Activated CD8-positive, alpha-beta memory T cell treated with anti-CD3 and anti-CD28 coated beads, Interleukin-2, amount 10 ng/mL, durations not matched to agents 7 days and 5 days (primary cell): Measurements from ENCODE around the gene MRPL9. TPM values are rescaled to one million over a fixed set of nuclear protein-coding genes. Genes with fewer than 3 reads are reported as not detected.

Source experiments
- ATAC-seq: fragments of 150-1000 bp; cut with Tn5 transposase; one replicate; pipeline ENCODE4 v1.10.0; 2021; ENCODE audit warnings: moderate library complexity
- CTCF ChIA-PET: fragments of 350-600 bp; sonication (Branson Sonifier 250); formaldehyde crosslinking; loops from one replicate; lab custom pipeline; 2021; ENCODE audit warnings: antibody characterized with exemption; lab: Charles Lee
- DNase-seq: peaks from one replicate; pipeline ENCODE4 v3.0.0-alpha.2; 2020
- H3K27ac Mint-ChIP-seq: one replicate; pipeline ENCODE4 v1.8.0; 2021; ENCODE audit warnings: mild to moderate bottlenecking, mixed read lengths
- H3K27me3 Mint-ChIP-seq: one replicate; pipeline ENCODE4 v1.8.0; 2021; ENCODE audit warnings: mixed read lengths
- H3K36me3 Mint-ChIP-seq: one replicate; pipeline ENCODE4 v1.8.0; 2021; ENCODE audit warnings: mild to moderate bottlenecking, mixed read lengths
- H3K4me1 Mint-ChIP-seq: one replicate; pipeline ENCODE4 v1.8.0; 2021; ENCODE audit warnings: mixed read lengths
- H3K4me3 Mint-ChIP-seq: one replicate; pipeline ENCODE4 v1.8.0; 2021; ENCODE audit warnings: mild to moderate bottlenecking, moderate library complexity, mixed read lengths
- H3K9me3 Mint-ChIP-seq: one replicate; pipeline ENCODE4 v1.8.0; 2022; ENCODE audit warnings: low read depth, mixed read lengths
- total RNA-seq, 2 experiments: library from RNA; stranded (reverse); gene quantifications; one replicate each; pipeline ENCODE4 v1.2.3, GENCODE V29; 2021

Gene MRPL9
- total RNA-seq, 2 experiments from 2014 or later: 111 to 127 TPM

DNA sequence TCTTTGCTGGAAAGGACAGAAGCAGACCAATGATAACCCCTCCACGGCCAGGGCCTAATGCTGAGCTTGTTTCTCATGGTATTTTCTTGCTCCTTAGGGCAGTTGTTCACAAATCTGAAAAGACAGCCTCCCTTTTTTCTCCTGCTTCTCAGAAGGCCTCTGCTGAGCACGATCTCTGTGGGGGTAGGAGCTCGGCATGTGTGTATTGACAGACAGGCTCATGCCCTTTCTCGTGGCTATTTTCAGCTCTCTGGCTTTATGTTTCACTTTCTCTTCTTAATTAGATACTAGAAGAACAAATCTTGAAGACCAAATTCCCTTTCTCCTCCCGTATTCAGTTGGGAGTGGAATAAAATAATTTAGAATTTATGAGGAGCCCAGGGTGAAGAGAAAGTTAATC is 42.7 kb downstream of the MRPL9 start:
- DNase-seq (no peak), ATAC-seq (no peak)
- H3K27ac Mint-ChIP-seq: no peak overlapping the region
- H3K9me3 Mint-ChIP-seq: no peaks in the 10 kb centered on the region
- peak overlapping the region; percentile 55 for H3K4me3 Mint-ChIP-seq
- H3K4me1 Mint-ChIP-seq: peaks cover 24% of the 10 kb centered on the region
- CTCF ChIA-PET: interaction anchor here (0.8 to 1.7 kb wide), 7 partner anchors 9 to 281 kb away, joined by 3 to 4 read pairs (median 3); no protein-coding TSS in a partner anchor
- no peaks in the 10 kb centered on the region for H3K36me3 Mint-ChIP-seq
- peaks cover 82% of the 10 kb centered on the region for H3K27me3 Mint-ChIP-seq

DNA sequence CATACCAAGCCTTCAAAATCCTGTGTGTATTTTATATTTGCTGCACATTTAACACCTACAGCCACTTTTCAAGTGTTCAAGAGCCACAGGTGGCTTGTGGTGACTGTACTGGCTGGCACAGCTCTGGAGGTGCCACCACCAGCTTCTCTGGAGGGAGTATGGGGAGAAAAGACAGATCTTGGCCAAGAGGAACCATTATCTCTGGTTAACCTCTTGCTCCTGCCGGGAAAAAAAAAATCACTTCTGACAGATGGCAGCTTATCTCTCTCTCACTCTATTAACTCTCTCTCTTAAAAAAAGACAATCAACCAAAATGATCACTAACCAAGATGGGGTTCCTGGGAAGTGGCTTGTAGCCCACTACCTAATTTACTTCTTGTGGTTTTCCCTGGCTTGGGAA is 43.2 kb downstream of the MRPL9 start:
- H3K27me3 Mint-ChIP-seq: peaks cover 82% of the 10 kb centered on the region
- ATAC-seq (no peak), DNase-seq (no peak)
- H3K4me3 Mint-ChIP-seq: peak overlapping the region; percentile 55
- peaks cover 24% of the 10 kb centered on the region for H3K4me1 Mint-ChIP-seq
- H3K36me3 Mint-ChIP-seq: no peaks in the 10 kb centered on the region
- no peak overlapping the region for H3K27ac Mint-ChIP-seq
- CTCF ChIA-PET: interaction anchor here (1.0 to 1.7 kb wide), 4 partner anchors 9 to 281 kb away, joined by 3 read pairs; no protein-coding TSS in a partner anchor
- no peaks in the 10 kb centered on the region for H3K9me3 Mint-ChIP-seq

- CTCF ChIA-PET: no interaction called here
- peaks cover 24% of the 10 kb centered on the region for H3K4me1 Mint-ChIP-seq
- no peak for ATAC-seq
Measured at GRCh38 chr1:151718666-151719065, 44.6 kb downstream of the MRPL9 start.

GRCh38 chr1:151718011-151718431 is 45.3 kb downstream of the MRPL9 start:
- Mint-ChIP-seq H3K4me1 (peaks cover 24% of the 10 kb centered on the region), H3K27ac (no peak overlapping the region), H3K27me3 (peaks cover 77% of the 10 kb centered on the region), H3K9me3 (no peaks in the 10 kb centered on the region), H3K36me3 (no peaks in the 10 kb centered on the region), H3K4me3 (no peak overlapping the region)
- ATAC-seq (no peak), DNase-seq (no peak)
- CTCF ChIA-PET: interaction anchor here (1.0 to 2.5 kb wide), 5 partner anchors 16 to 183 kb away, joined by 3 to 9 read pairs (median 3); partner anchors contain the start of gene C2CD4D

More at GRCh38 chr1:151718666-151719065, 44.6 kb downstream of the MRPL9 start:
- Mint-ChIP-seq H3K9me3 (no peaks in the 10 kb centered on the region), H3K27me3 (peaks cover 77% of the 10 kb centered on the region), H3K4me3 (no peak overlapping the region), H3K27ac (no peak overlapping the region), H3K36me3 (no peaks in the 10 kb centered on the region)
- DNase-seq: no peak

DNA sequence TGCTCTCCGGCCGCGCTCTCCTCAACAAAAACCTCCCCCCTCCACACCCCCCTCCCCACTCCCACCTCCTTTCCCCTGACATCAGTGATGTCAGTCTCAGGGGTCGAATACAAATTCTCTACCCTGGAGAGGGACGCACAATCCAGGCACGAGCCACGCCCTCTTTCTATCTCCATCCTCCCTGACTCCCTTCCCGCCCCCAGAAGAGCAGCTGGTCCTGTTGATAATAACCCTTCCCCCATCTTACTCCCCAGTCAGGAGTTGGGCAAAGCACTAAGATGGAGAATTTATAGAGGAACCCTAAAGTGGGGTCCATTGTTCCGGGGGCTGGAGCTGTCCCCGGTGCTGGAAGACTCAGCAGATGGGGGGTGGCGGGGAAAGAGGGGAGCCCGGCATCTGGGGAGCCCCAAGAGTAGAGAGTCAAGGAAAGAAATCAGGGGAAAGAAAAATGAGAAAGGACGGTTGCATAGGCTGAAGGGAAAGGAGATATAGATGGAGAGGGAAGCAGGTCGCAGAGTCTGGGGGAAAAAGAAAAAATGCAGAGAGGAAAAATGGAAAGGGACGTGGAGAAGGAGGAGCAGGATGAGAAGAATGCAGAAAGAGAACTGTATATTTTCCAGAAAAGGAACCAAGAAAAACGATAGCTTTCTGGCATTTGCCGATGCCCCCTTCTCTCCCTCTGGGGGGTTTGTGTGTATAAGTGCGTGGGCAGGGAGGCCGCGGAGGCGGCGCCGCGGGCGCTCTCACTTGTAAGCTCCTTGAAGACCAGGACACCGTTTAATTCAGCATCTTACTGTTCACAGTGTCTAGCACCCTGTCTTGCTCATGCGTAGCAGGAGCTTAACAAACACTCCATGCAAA is 46.3 kb downstream of the MRPL9 start, which contains the start of gene CELF3:
Gene CELF3 (minus strand): TSS at position 33 of the 861 bp plus-strand sequence. CDS start 783 bp downstream, outside the sequence.
- no peak within 1 kb of the TSS for H3K27ac Mint-ChIP-seq
- H3K27me3 Mint-ChIP-seq: peaks cover 67% of the 10 kb centered on the region
- CTCF ChIA-PET: interaction anchor here (1.0 to 2.5 kb wide), 5 partner anchors 17 to 182 kb away, joined by 3 to 9 read pairs (median 3); partner anchors contain the start of gene C2CD4D
- no peaks in the 10 kb centered on the region for H3K9me3 Mint-ChIP-seq
- no peak within 1 kb of the TSS for H3K4me3 Mint-ChIP-seq
- no peak for ATAC-seq
- H3K36me3 Mint-ChIP-seq: no peaks in the 10 kb centered on the region
- peak; percentile 49 for DNase-seq
- H3K4me1 Mint-ChIP-seq: peaks cover 23% of the 10 kb centered on the region

- Mint-ChIP-seq H3K27ac (no peak overlapping the region), H3K36me3 (no peaks in the 10 kb centered on the region), H3K4me3 (no peak overlapping the region), H3K27me3 (peaks cover 61% of the 10 kb centered on the region), H3K4me1 (peaks cover 17% of the 10 kb centered on the region), H3K9me3 (no peaks in the 10 kb centered on the region)
- CTCF ChIA-PET: interaction anchor here (2.5 kb wide), 1 partner anchor 120 kb away, joined by 9 read pairs; no protein-coding TSS in a partner anchor
- ATAC-seq (no peak), DNase-seq (no peak)
Measured at GRCh38 chr1:151716405-151716762, 46.9 kb downstream of the MRPL9 start.

DNA sequence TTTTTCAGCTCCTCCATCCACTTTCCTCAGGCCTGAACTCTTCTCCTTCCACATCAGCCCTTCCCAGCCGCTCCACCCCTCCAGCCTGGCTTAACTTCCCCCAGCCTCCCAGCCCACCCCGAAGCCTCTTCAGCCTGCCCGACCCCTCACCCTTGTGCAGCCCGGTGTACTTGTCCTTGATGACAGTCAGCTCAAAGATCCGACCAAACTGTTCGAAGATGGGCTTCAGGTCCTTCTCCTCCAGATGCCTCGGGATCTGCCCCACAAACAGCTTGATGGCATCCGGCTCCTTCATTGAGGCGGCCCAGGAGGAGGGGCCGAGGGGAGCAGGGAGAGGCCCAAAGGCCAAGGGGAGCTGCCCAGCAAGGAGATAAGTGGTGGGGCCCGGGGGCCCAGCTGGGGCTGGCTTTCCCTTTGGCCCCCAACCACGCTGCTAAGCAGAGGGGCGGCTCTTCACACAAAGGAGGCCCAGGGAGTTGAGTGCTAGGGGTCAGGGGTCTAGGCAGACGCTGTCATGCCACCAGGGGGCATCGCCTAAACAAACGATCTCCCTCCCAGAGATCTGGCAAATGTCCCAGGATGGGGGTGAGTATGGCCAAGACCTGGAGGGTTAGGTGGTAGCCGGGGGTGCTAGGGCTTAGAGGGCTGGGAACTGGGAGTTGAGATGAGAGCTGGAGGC is 47.4 kb downstream of the MRPL9 start:
- ATAC-seq (no peak), DNase-seq (no peak)
- H3K9me3 Mint-ChIP-seq: no peaks in the 10 kb centered on the region
- H3K27ac Mint-ChIP-seq: no peak overlapping the region
- H3K4me3 Mint-ChIP-seq: no peak overlapping the region
- no peaks in the 10 kb centered on the region for H3K36me3 Mint-ChIP-seq
- peaks cover 14% of the 10 kb centered on the region for H3K4me1 Mint-ChIP-seq
- peaks cover 60% of the 10 kb centered on the region for H3K27me3 Mint-ChIP-seq
- CTCF ChIA-PET: interaction anchor here (0.9 to 2.5 kb wide), 2 partner anchors 10 to 121 kb away, joined by 3 to 9 read pairs; no protein-coding TSS in a partner anchor

DNA sequence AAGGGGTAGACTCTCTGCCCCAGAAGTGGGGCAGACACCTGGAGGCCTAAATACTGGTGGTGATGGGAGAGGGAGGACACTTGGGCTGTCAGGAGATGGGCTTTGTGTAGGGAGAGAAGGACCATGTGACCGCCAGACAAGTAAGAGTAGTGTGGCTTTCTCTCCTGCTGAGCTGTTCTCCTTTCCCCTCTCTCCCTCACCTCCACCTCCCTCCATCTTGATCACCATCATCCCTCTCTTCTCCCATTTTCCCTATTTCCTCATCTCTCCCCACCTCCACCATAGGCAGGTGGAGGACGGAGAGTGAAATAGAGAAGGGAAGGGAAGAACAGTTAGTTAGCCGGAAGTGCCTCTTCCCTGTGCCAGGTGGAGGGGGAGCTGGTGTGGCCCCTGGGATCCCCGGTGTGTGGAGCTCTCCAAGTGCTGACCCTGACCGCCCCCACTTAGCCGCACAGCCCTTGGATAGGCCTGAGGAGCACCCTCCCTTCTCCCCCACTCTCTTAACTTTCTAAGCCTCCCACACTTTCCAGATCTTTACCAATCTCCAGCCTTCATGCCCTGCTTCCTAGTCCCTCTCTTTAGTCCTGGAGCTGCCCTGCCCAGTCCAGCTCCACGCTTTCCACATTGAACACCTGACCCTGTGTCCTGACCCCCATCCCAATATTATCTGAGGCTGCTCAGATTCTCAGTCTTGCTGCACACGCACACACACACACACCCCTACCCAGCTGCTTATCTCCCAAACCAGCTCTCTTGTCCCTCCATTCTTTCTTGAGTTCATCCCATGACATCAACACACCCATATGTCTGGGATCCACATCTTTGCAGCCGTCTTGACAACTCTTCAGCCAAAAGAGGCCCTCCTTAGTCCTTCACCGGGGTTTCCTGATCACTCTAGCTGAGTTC is 48.2 kb downstream of the MRPL9 start:
- Mint-ChIP-seq H3K9me3 (no peaks in the 10 kb centered on the region), H3K27me3 (peaks cover 52% of the 10 kb centered on the region), H3K4me1 (peaks cover 6% of the 10 kb centered on the region), H3K27ac (no peak overlapping the region), H3K4me3 (no peak overlapping the region), H3K36me3 (no peaks in the 10 kb centered on the region)
- CTCF ChIA-PET: interaction anchor here (0.9 kb wide), 1 partner anchor 10 kb away, joined by 3 read pairs; no protein-coding TSS in a partner anchor
- ATAC-seq (no peak), DNase-seq (no peak)

DNA sequence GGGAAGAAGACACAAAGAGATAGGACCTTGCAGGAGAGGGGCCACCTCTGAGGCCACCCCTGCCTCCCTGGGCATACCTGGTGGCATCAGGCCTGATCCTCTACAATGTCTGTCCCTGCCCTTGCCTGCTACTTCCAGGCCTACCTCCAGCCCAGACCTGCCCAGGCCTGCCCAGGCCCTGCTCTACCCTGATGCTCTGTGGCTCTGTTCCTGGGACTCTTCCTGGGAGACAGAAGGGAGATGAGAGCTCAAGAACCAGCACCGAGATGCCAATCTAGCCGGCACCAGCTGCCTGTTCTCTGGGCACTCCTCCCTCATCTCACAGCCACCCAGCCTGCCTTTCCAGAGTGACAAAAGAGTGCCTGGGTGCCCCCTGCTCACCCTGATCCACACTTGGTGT is 49.4 kb downstream of the MRPL9 start:
- ATAC-seq (no peak), DNase-seq (no peak)
- Mint-ChIP-seq H3K27me3 (peaks cover 42% of the 10 kb centered on the region), H3K4me3 (no peak overlapping the region), H3K4me1 (peaks cover 5% of the 10 kb centered on the region), H3K27ac (no peak overlapping the region), H3K9me3 (no peaks in the 10 kb centered on the region), H3K36me3 (no peaks in the 10 kb centered on the region)
- CTCF ChIA-PET: no interaction called here

GRCh38 chr1:151713044-151713443 is 50.3 kb downstream of the MRPL9 start:
- CTCF ChIA-PET: no interaction called here
- Mint-ChIP-seq H3K4me3 (no peak overlapping the region), H3K9me3 (no peaks in the 10 kb centered on the region), H3K27ac (no peak overlapping the region), H3K27me3 (peaks cover 33% of the 10 kb centered on the region), H3K36me3 (no peaks in the 10 kb centered on the region), H3K4me1 (peaks cover 5% of the 10 kb centered on the region)
- ATAC-seq (no peak), DNase-seq (no peak)

GRCh38 chr1:151711951-151712350 is 51.3 kb downstream of the MRPL9 start:
- CTCF ChIA-PET: no interaction called here
- Mint-ChIP-seq H3K4me3 (no peak overlapping the region), H3K4me1 (peaks cover 2% of the 10 kb centered on the region), H3K27ac (no peak overlapping the region), H3K27me3 (peaks cover 22% of the 10 kb centered on the region), H3K36me3 (no peaks in the 10 kb centered on the region), H3K9me3 (no peaks in the 10 kb centered on the region)
- ATAC-seq: no peak
- no peak for DNase-seq

- H3K27me3 Mint-ChIP-seq: peaks cover 19% of the 10 kb centered on the region
- DNase-seq: no peak
- no peaks in the 10 kb centered on the region for H3K9me3 Mint-ChIP-seq
- no peaks in the 10 kb centered on the region for H3K36me3 Mint-ChIP-seq
- CTCF ChIA-PET: no interaction called here
- no peak for ATAC-seq
- no peaks in the 10 kb centered on the region for H3K4me1 Mint-ChIP-seq
- H3K27ac Mint-ChIP-seq: no peak overlapping the region
- no peak overlapping the region for H3K4me3 Mint-ChIP-seq
Measured at GRCh38 chr1:151711044-151711800, 52.1 kb downstream of the MRPL9 start.
